HFF-Myc (cell line): ENCODE results near the gene LDHD.
A peak's percentile ranks its signal among the peaks of the same experiment; 100 is the strongest.

Experiments
- DNase-seq: peaks from one replicate; pipeline ENCODE4 v3.0.0-alpha.2; 2011; ENCODE audit warnings: low read depth; ENCODE audit errors: extremely low read depth
- H3K4me3 ChIP-seq: replicated peaks from 2 replicates; pipeline ENCODE4 v1.5.1; 2011; ENCODE audit warnings: low read depth, mild to moderate bottlenecking, control low read depth, low read length
- CTCF ChIP-seq: IDR thresholded peaks from 2 replicates; pipeline ENCODE4 v1.5.1; 2012; ENCODE audit warnings: mild to moderate bottlenecking, low read depth, low read length, control low read depth; ENCODE audit errors: missing control alignments

LDHD gene

GRCh38 chr16:75099738-75100602 lies 16.6 kb downstream of the LDHD start:
- DNase-seq: no peak
- H3K4me3 ChIP-seq: no peak overlapping the region
- TF ChIP-seq CTCF: no peak

GRCh38 chr16:75099075-75099667 lies 17.4 kb downstream of the LDHD start:
- H3K4me3 ChIP-seq: no peak overlapping the region
- no peak for DNase-seq
- no peak for TF ChIP-seq CTCF

GRCh38 chr16:75097941-75098901 lies 18.4 kb downstream of the LDHD start:
- no peak for TF ChIP-seq CTCF
- no peak for DNase-seq
- no peak overlapping the region for H3K4me3 ChIP-seq

GRCh38 chr16:75097191-75097761 lies 19.3 kb downstream of the LDHD start:
- no peak for TF ChIP-seq CTCF
- H3K4me3 ChIP-seq: no peak overlapping the region
- DNase-seq: no peak

- DNase-seq: no peak
- H3K4me3 ChIP-seq: no peak overlapping the region
- peak; percentile 38 for TF ChIP-seq CTCF
Observed at GRCh38 chr16:75096656-75097055, 19.9 kb downstream of the LDHD start.

GRCh38 chr16:75095204-75095621 lies 21.4 kb downstream of the LDHD start:
- no peak overlapping the region for H3K4me3 ChIP-seq
- DNase-seq: no peak
- TF ChIP-seq CTCF: no peak
